Endodermal cell (in vitro differentiated cells): ENCODE data around the gene APOL3. TPM values are rescaled to one million over a fixed set of nuclear protein-coding genes. Genes with fewer than 3 reads are reported as not detected.

Source experiments
- DNase-seq: peaks from one replicate; pipeline ENCODE4 v3.0.0-alpha.2; 2017
- H3K27ac ChIP-seq: 2 replicates; pipeline ENCODE4 v1.5.1; 2013; ENCODE audit warnings: mild to moderate bottlenecking, low read depth, low read length, moderate library complexity
- H3K27me3 ChIP-seq: 2 replicates; pipeline ENCODE4 v1.6.1; 2013; ENCODE audit warnings: mild to moderate bottlenecking, low read length, moderate library complexity; ENCODE audit not compliant: insufficient read depth, control insufficient read depth, poor library complexity, severe bottlenecking
- H3K36me3 ChIP-seq: 2 replicates; pipeline ENCODE4 v1.7.0; 2013; ENCODE audit warnings: mild to moderate bottlenecking, low read length, moderate library complexity; ENCODE audit not compliant: control insufficient read depth, insufficient read depth
- H3K4me1 ChIP-seq: one replicate; pipeline ENCODE4 v1.7.0; 2013; ENCODE audit warnings: low read length; ENCODE audit not compliant: control insufficient read depth, insufficient read depth
- H3K4me3 ChIP-seq: 2 replicates; pipeline ENCODE4 v1.5.1; 2013; ENCODE audit warnings: mild to moderate bottlenecking, low read length, moderate library complexity
- H3K9ac ChIP-seq: 2 replicates; pipeline ENCODE4 v1.6.1; 2013; ENCODE audit warnings: mild to moderate bottlenecking, low read length, moderate library complexity; ENCODE audit not compliant: poor library complexity, severe bottlenecking; ENCODE audit errors: extremely low read depth
- H3K9me3 ChIP-seq: 2 replicates; pipeline ENCODE4 v1.6.1; 2013; ENCODE audit warnings: mild to moderate bottlenecking, low read length, moderate library complexity; ENCODE audit not compliant: control insufficient read depth
- H3K27ac Mint-ChIP-seq: 2 replicates; pipeline ENCODE4 v1.8.0; 2020; ENCODE audit warnings: mixed read lengths
- H3K27me3 Mint-ChIP-seq: 2 replicates; pipeline ENCODE4 v1.8.0; 2021; ENCODE audit warnings: mild to moderate bottlenecking, mixed read lengths; ENCODE audit not compliant: insufficient read depth
- H3K36me3 Mint-ChIP-seq: 2 replicates; pipeline ENCODE4 v1.8.0; 2020; ENCODE audit warnings: low read depth, mixed read lengths
- H3K4me1 Mint-ChIP-seq: 2 replicates; pipeline ENCODE4 v1.8.0; 2020; ENCODE audit warnings: mixed read lengths
- H3K4me3 Mint-ChIP-seq: 2 replicates; pipeline ENCODE4 v1.8.0; 2020; ENCODE audit warnings: mild to moderate bottlenecking, moderate library complexity, mixed read lengths
- H3K9me3 Mint-ChIP-seq: 2 replicates; pipeline ENCODE4 v1.8.0; 2020; ENCODE audit warnings: mild to moderate bottlenecking, mixed read lengths
- CTCF ChIP-seq: fragments of 200-600 bp; sonication (generic); conservative IDR thresholded peaks from 2 replicates; pipeline ENCODE4 v1.5.0; 2021; ENCODE audit warnings: antibody characterized with exemption, mild to moderate bottlenecking
- WGBS, 2 experiments: methylation state at CpG; one replicate each; pipeline versions ENCODE4 v1.1.5 to v1.1.7; 2013; ENCODE audit warnings: missing lambda C conversion rate in 2 of 2, mixed read lengths in 1 of 2; ENCODE audit not compliant: insufficient coverage in 1 of 2, insufficient read length in 1 of 2; 5-methylcytosine and 5-hydroxymethylcytosine counted together
- total RNA-seq, 2 donors: library from RNA; stranded (reverse); fragmentation: NEBNext Ultra II Directional in 1 of 2; extraction: Animal tissue kit (Norgen Biotek cat#: 25700) in 1 of 2; gene quantifications; 2 replicates in 1 of 2; 3 replicates in 1 of 2; pipeline ENCODE4 v1.2.1, GENCODE V29; 2021

APOL3 gene
- total RNA-seq, 2 donors from 2014 or later: 0.46 to 1.1 TPM

GRCh38 chr22:36129486-36130388 is 30.8 kb downstream of the APOL3 start:
- Mint-ChIP-seq H3K27me3 (peaks cover 38% of the 10 kb centered on the region), H3K4me3 (no peak overlapping the region)

DNA sequence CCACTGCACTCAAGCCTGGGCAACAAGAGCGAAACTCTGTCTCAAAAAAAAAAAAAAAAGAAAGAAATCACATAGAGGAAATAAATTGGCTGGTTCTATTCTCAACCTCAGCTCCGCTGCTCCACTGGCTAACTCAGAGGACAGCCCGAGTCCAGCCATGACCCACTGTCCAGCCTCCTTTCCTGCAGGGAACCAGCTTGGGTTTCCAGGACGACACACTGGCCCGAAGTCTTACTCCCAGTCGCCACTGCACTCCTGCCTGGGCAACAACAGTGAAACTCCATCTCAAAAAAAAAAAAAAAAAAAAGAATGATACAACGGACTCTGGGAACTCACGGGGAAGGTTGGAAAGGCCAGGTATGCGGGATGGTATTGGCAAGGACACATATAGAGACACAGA is 31.5 kb downstream of the APOL3 start:
- Mint-ChIP-seq H3K27me3 (peaks cover 44% of the 10 kb centered on the region), H3K9me3 (no peaks in the 10 kb centered on the region), H3K27ac (no peak overlapping the region), H3K4me3 (no peak overlapping the region), H3K36me3 (no peaks in the 10 kb centered on the region), H3K4me1 (no peaks in the 10 kb centered on the region)
- no peaks in the 10 kb centered on the region for H3K9me3 ChIP-seq
- no peaks in the 10 kb centered on the region for H3K4me1 ChIP-seq
- no peak overlapping the region for H3K27ac ChIP-seq
- DNase-seq: no peak
- TF ChIP-seq CTCF: no peak
- H3K36me3 ChIP-seq: no peaks in the 10 kb centered on the region
- no peak overlapping the region for H3K4me3 ChIP-seq
- H3K27me3 ChIP-seq: peaks cover 22% of the 10 kb centered on the region
- WGBS, 2 experiments: 93 to 95% methylated on average over 3 to 8 of the region's 9 CpGs
- H3K9ac ChIP-seq: no peak overlapping the region

More at GRCh38 chr22:36129486-36130388, 30.8 kb downstream of the APOL3 start:
- H3K9ac ChIP-seq: no peak overlapping the region
- DNase-seq: no peak
- no peaks in the 10 kb centered on the region for H3K4me1 Mint-ChIP-seq
- H3K27ac ChIP-seq: no peak overlapping the region
- H3K4me1 ChIP-seq: peaks cover 3% of the 10 kb centered on the region
- H3K27ac Mint-ChIP-seq: no peak overlapping the region
- no peak for TF ChIP-seq CTCF
- peaks cover 22% of the 10 kb centered on the region for H3K27me3 ChIP-seq
- 88 to 95% methylated on average over 9 to 14 of the region's 14 CpGs for WGBS, 2 experiments
- H3K36me3 ChIP-seq: no peaks in the 10 kb centered on the region
- H3K9me3 ChIP-seq: no peaks in the 10 kb centered on the region
- no peak overlapping the region for H3K4me3 ChIP-seq
- H3K36me3 Mint-ChIP-seq: no peaks in the 10 kb centered on the region
- no peaks in the 10 kb centered on the region for H3K9me3 Mint-ChIP-seq

DNA sequence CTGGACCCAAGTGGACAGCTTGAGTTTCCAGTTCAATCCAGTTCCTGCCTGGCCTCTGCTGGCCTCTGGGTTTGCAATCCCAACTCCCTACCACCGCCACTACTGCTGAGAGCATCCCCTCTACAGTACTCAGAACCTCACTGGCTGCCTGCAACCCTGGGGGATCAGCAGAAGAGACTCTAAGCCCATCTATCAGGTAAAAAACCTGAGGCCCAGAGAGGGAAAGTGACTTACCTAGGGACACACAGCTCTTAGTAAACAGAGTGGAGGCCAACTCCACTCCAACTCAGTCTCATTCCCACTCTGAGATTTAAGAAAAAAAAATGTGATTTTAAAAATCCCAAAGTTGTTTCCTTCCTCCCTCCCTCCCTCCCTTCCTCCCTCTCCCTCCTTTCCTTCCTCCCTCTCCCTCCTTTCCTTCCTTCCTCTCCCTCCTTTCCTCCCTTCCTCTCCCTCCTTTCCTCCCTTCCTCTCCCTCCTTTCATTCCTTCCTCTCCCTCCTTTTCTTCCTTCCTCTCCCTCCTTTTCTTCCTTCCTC is 34.5 kb downstream of the APOL3 start:
- Mint-ChIP-seq H3K4me1 (peaks cover 2% of the 10 kb centered on the region), H3K36me3 (no peaks in the 10 kb centered on the region), H3K27ac (no peak overlapping the region), H3K9me3 (no peaks in the 10 kb centered on the region), H3K4me3 (no peak overlapping the region), H3K27me3 (peaks cover 37% of the 10 kb centered on the region)
- TF ChIP-seq CTCF: no peak
- Histone ChIP-seq H3K9ac (no peak overlapping the region), H3K9me3 (no peaks in the 10 kb centered on the region), H3K4me1 (no peaks in the 10 kb centered on the region), H3K4me3 (no peak overlapping the region), H3K27ac (no peak overlapping the region), H3K36me3 (no peaks in the 10 kb centered on the region), H3K27me3 (peaks cover 22% of the 10 kb centered on the region)
- 77% methylated on average over 1 of the region's 1 CpG; no CpG with 5 or more reads in 1 of the 2 experiments for WGBS, 2 experiments
- DNase-seq: no peak
